Kidney epithelial cell (primary cell): ENCODE data around the gene SPARC. TPM values are rescaled to one million over a fixed set of nuclear protein-coding genes. Genes with fewer than 3 reads are reported as not detected.

ENCODE experiments used
- DNase-seq: peaks from one replicate; pipeline ENCODE4 v3.0.0-alpha.2; 2010; ENCODE audit warnings: low read depth
- H3K27me3 ChIP-seq: 2 replicates; pipeline ENCODE4 v1.6.0; 2011; ENCODE audit warnings: low read length; ENCODE audit not compliant: control insufficient read depth, insufficient read depth
- H3K36me3 ChIP-seq: 2 replicates; pipeline ENCODE4 v1.5.1; 2011; ENCODE audit warnings: low read length; ENCODE audit not compliant: control insufficient read depth, insufficient read depth
- H3K4me3 ChIP-seq: 2 replicates; pipeline ENCODE4 v1.5.1; 2011; ENCODE audit warnings: low read depth, mild to moderate bottlenecking, control low read depth, low read length
- total RNA-seq: library from RNA; depleted of rRNA; stranded (reverse); fragments of >200 nt; gene quantifications from 2 replicates; pipeline ENCODE4 v1.2.3, GENCODE V29; 2015
- TF ChIP-seq, protein P1 (sequence below): IDR thresholded peaks from 2 replicates; pipeline ENCODE4 v1.5.1; 2011; ENCODE audit warnings: mild to moderate bottlenecking, moderate library complexity, low read length, control low read depth, inconsistent platforms; ENCODE audit not compliant: insufficient read depth, poor library complexity, severe bottlenecking

SPARC gene
- total RNA-seq, 1 donor from 2014 or later, result 139 TPM

DNA sequence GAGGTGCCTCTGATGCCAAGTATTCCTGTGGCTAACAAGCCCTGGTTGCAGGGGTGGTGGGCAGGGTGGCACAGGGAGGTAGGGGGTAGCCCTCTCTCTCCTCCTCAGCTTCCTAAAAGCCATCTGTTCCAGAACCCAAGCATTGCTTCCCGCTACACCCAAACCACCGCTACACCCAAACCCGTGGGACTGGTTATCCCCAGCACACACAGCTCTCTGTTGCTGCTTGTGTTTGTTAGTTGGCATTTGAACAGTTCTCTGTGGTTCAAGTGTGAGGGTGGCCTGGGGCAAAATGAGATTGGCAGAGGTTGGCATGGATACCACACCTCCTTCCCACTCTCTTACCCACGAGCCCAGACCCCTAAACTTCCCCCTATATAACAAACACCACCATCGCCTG is 40.4 kb downstream of the SPARC start:
- H3K36me3 ChIP-seq, result no peaks in the 10 kb centered on the region
- H3K4me3 ChIP-seq, result no peak overlapping the region
- no peaks in the 10 kb centered on the region for H3K27me3 ChIP-seq
- TF ChIP-seq, protein P1, sequence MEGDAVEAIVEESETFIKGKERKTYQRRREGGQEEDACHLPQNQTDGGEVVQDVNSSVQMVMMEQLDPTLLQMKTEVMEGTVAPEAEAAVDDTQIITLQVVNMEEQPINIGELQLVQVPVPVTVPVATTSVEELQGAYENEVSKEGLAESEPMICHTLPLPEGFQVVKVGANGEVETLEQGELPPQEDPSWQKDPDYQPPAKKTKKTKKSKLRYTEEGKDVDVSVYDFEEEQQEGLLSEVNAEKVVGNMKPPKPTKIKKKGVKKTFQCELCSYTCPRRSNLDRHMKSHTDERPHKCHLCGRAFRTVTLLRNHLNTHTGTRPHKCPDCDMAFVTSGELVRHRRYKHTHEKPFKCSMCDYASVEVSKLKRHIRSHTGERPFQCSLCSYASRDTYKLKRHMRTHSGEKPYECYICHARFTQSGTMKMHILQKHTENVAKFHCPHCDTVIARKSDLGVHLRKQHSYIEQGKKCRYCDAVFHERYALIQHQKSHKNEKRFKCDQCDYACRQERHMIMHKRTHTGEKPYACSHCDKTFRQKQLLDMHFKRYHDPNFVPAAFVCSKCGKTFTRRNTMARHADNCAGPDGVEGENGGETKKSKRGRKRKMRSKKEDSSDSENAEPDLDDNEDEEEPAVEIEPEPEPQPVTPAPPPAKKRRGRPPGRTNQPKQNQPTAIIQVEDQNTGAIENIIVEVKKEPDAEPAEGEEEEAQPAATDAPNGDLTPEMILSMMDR, result no peak
- DNase-seq, result no peak

DNA sequence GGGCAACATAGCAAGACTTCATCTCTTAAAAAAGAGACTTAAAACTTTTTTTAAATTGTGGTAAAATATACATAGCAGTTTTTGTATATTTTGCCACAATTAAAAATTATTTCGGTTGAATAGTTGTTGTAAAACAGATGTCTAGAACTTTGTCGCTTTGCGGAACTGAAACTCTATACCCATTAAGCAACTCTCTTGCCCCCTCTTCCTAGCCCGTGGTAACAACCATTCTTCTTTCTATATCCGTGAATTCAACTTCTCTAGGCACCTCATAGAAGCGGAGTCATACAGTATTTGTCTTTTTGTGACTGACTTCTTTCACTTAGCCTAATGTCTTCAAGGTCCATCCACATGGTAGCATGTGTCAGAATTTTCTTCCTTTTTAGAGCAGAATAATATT is 43.3 kb downstream of the SPARC start:
- TF ChIP-seq, protein P1, result no peak
- Histone ChIP-seq H3K4me3 (no peak overlapping the region), H3K36me3 (no peaks in the 10 kb centered on the region), H3K27me3 (no peaks in the 10 kb centered on the region)
- no peak for DNase-seq

- DNase-seq, result no peak
- TF ChIP-seq, protein P1, result no peak
Observed at GRCh38 chr5:151642472-151643140, 44.1 kb downstream of the SPARC start.

GRCh38 chr5:151638619-151639018 is 48.1 kb downstream of the SPARC start:
- Histone ChIP-seq H3K27me3 (no peaks in the 10 kb centered on the region), H3K36me3 (no peaks in the 10 kb centered on the region), H3K4me3 (no peak overlapping the region)
- no peak for DNase-seq
- TF ChIP-seq, protein P1, result no peak

More at GRCh38 chr5:151642472-151643140, 44.1 kb downstream of the SPARC start:
- Histone ChIP-seq H3K4me3 (no peak overlapping the region), H3K36me3 (no peaks in the 10 kb centered on the region), H3K27me3 (no peaks in the 10 kb centered on the region)

DNA sequence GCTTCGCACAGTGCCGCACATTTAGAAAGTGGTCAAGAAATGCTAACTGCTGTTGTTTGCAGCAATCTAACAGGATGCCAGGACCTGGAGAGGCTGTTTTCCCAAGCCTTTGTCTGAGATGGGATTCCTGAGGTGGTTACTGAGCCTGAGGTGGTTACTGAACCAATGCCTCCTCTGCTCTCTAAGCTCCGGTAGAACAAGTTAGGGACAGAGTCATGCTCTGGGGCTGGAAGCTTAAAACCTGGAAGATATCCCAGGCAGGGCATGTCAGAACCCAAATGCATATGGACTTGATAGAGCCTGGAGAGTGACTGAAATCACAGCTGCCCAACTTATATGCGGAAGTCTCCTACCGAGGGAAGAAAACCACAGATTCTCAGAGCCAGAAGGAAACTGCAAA is 49.0 kb downstream of the SPARC start:
- Histone ChIP-seq H3K36me3 (no peaks in the 10 kb centered on the region), H3K4me3 (no peak overlapping the region), H3K27me3 (no peaks in the 10 kb centered on the region)
- TF ChIP-seq, protein P1, result no peak
- DNase-seq, result no peak

GRCh38 chr5:151633892-151634291 is 52.8 kb downstream of the SPARC start:
- Histone ChIP-seq H3K36me3 (no peaks in the 10 kb centered on the region), H3K27me3 (no peaks in the 10 kb centered on the region), H3K4me3 (no peak overlapping the region)
- no peak for DNase-seq
- TF ChIP-seq, protein P1, result no peak
